Right lobe of liver (tissue), 4 donors: ENCODE measurements around the gene MMS19.

Source experiments
- POLR2A ChIP-seq: fragments of 450-650 bp; IDR thresholded peaks from one replicate; pipeline ENCODE4 v1.6.1; 2017; ENCODE audit warnings: antibody characterized with exemption, mild to moderate bottlenecking
- TF ChIP-seq, protein P1 (sequence below), 4 donors: fragments of 200-600 bp in 3 of 4; fragments of 450-650 bp in 1 of 4; IDR thresholded peaks; one replicate each; pipeline versions ENCODE4 v1.5.1 to v1.8.0; 2016 to 2022; ENCODE audit warnings: antibody characterized with exemption in 4 of 4, mild to moderate bottlenecking in 2 of 4
- donor health status: DM: no; HTN: no; CAD: no.
- donor health status: DM: no; HTN: no; CAD: no.
- donor health status: DM: no; HTN: yes; CAD: no.

DNA sequence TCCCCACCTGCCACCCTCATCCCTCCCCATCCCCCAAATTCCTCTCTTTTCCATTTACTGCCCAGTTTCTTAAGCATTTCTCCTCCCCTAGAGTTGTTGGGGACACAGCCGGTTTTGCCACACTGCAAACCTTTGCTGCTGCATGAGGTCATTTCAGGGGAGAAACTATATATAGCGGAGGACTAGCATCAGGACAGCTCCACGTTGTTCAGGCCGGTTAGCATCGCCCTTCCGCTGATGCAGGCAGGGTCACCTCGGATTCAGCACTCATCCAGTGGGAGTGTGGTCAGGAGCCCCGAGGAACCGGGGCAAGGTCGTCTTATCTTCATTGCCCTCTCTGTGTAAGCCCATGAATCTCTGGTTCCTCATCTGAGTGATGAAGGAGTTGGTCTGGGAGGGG is 16.1 kb upstream of the MMS19 start:
- TF ChIP-seq, protein P1, sequence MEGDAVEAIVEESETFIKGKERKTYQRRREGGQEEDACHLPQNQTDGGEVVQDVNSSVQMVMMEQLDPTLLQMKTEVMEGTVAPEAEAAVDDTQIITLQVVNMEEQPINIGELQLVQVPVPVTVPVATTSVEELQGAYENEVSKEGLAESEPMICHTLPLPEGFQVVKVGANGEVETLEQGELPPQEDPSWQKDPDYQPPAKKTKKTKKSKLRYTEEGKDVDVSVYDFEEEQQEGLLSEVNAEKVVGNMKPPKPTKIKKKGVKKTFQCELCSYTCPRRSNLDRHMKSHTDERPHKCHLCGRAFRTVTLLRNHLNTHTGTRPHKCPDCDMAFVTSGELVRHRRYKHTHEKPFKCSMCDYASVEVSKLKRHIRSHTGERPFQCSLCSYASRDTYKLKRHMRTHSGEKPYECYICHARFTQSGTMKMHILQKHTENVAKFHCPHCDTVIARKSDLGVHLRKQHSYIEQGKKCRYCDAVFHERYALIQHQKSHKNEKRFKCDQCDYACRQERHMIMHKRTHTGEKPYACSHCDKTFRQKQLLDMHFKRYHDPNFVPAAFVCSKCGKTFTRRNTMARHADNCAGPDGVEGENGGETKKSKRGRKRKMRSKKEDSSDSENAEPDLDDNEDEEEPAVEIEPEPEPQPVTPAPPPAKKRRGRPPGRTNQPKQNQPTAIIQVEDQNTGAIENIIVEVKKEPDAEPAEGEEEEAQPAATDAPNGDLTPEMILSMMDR (IDR thresholded peaks at IDR 0.05), result no peak
- TF ChIP-seq POLR2A, result no peak
